Hepatocyte (in vitro differentiated cells): ENCODE data around the gene CAMK2G. TPM values are rescaled to one million over a fixed set of nuclear protein-coding genes. Genes with fewer than 3 reads are reported as not detected.

Experiments
- DNase-seq: peaks from one replicate; pipeline ENCODE4 v3.0.0-alpha.2; 2016; ENCODE audit warnings: low spot score
- H2AFZ ChIP-seq: fragments of 200-600 bp; sonication (generic); 2 replicates; pipeline ENCODE4 v1.6.0; 2016; ENCODE audit warnings: antibody characterized with exemption, mild to moderate bottlenecking
- H3K27ac ChIP-seq: fragments of 200-600 bp; sonication (generic); 2 replicates; pipeline ENCODE4 v1.5.1; 2016; ENCODE audit warnings: mild to moderate bottlenecking
- H3K27me3 ChIP-seq: fragments of 200-600 bp; sonication (generic); 2 replicates; pipeline ENCODE4 v1.6.1; 2016
- H3K36me3 ChIP-seq: fragments of 200-600 bp; sonication (generic); replicated peaks from 2 replicates; pipeline ENCODE4 v1.5.1; 2016; ENCODE audit warnings: low read depth; ENCODE audit not compliant: insufficient read depth
- H3K4me1 ChIP-seq: fragments of 200-600 bp; sonication (generic); 2 replicates; pipeline ENCODE4 v1.5.1; 2016; ENCODE audit warnings: mild to moderate bottlenecking, moderate library complexity; ENCODE audit not compliant: insufficient read depth
- H3K4me2 ChIP-seq: fragments of 200-600 bp; sonication (generic); 2 replicates; pipeline ENCODE4 v1.6.0; 2016
- H3K4me3 ChIP-seq: fragments of 200-600 bp; sonication (generic); 2 replicates; pipeline ENCODE4 v1.5.1; 2016; ENCODE audit warnings: mild to moderate bottlenecking
- H3K79me2 ChIP-seq: fragments of 200-600 bp; sonication (generic); 2 replicates; pipeline ENCODE4 v1.6.0; 2017; ENCODE audit warnings: mild to moderate bottlenecking
- H3K9me2 ChIP-seq: fragments of 200-600 bp; sonication (generic); replicated peaks from 2 replicates; pipeline ENCODE4 v1.6.0; 2017; ENCODE audit warnings: mild to moderate bottlenecking; ENCODE audit not compliant: insufficient read depth
- H3K9me3 ChIP-seq: fragments of 200-600 bp; sonication (generic); 2 replicates; pipeline ENCODE4 v1.5.1; 2016; ENCODE audit warnings: low read depth, mild to moderate bottlenecking
- H4K20me1 ChIP-seq: fragments of 200-600 bp; sonication (generic); 2 replicates; pipeline ENCODE4 v1.6.0; 2016; ENCODE audit warnings: mild to moderate bottlenecking; ENCODE audit not compliant: insufficient read depth, poor library complexity, severe bottlenecking
- CTCF ChIP-seq: fragments of 200-600 bp; sonication (generic); IDR thresholded peaks from 2 replicates; pipeline ENCODE4 v1.5.1; 2016; ENCODE audit warnings: antibody characterized with exemption, mild to moderate bottlenecking; ENCODE audit not compliant: poor library complexity
- EZH2 ChIP-seq: fragments of 200-600 bp; sonication (generic); IDR thresholded peaks from 2 replicates; pipeline ENCODE4 v1.6.1; 2016; ENCODE audit warnings: antibody characterized with exemption, mild to moderate bottlenecking, borderline replicate concordance
- EZH2phosphoT487 ChIP-seq: fragments of 200-600 bp; sonication (generic); IDR thresholded peaks from one replicate; pipeline ENCODE4 v1.6.1; 2018; ENCODE audit warnings: antibody characterized with exemption, mild to moderate bottlenecking, low read depth, moderate library complexity; ENCODE audit not compliant: unreplicated experiment, severe bottlenecking
- WGBS: methylation state at CpG from one replicate; pipeline ENCODE4 v1.1.6; 2016; ENCODE audit warnings: low lambda C conversion rate; ENCODE audit errors: missing lambda C conversion rate; 5-methylcytosine and 5-hydroxymethylcytosine counted together
- polyA plus RNA-seq: library from polyadenylated mRNA; unstranded; fragments of >200 nt; fragmentation: Nextera tagmentation; extraction: Ambion mirVana; gene quantifications from 2 replicates; pipeline ENCODE4 v1.2.1, GENCODE V29; 2016
- total RNA-seq: library from RNA; depleted of rRNA; stranded (reverse); fragments of >200 nt; gene quantifications from 2 replicates; pipeline ENCODE4 v1.2.3, GENCODE V29; 2014

Gene CAMK2G
- total and polyA plus RNA-seq, 2 experiments from 2014 or later = 5.2 to 25.0 TPM

- Histone ChIP-seq H3K4me3 (peak overlapping the region; percentile 99), H3K4me2 (peak overlapping the region; percentile 87), H3K4me1 (peaks cover 25% of the 10 kb centered on the region), H3K9me3 (no peaks in the 10 kb centered on the region), H4K20me1 (no peaks in the 10 kb centered on the region), H2AFZ (peak overlapping the region; percentile 97), H3K79me2 (peaks cover 50% of the 10 kb centered on the region), H3K36me3 (no peaks in the 10 kb centered on the region), H3K9me2 (no peaks in the 10 kb centered on the region), H3K27me3 (no peaks in the 10 kb centered on the region), H3K27ac (peak overlapping the region; percentile 99)
- no peak for TF ChIP-seq CTCF
- no peak for TF ChIP-seq EZH2phosphoT487
- no peak for TF ChIP-seq EZH2
- WGBS = 17% methylated on average over 29 of the region's 29 CpGs
- no peak for DNase-seq
These were observed 101.0 kb downstream of the CAMK2G start for GRCh38 chr10:73773152-73773879.

GRCh38 chr10:73772281-73773151 is 101.8 kb downstream of the CAMK2G start:
- no peaks in the 10 kb centered on the region for H3K9me2 ChIP-seq
- no peaks in the 10 kb centered on the region for H3K9me3 ChIP-seq
- peak overlapping the region; percentile 97 for H2AFZ ChIP-seq
- H3K4me3 ChIP-seq = peak overlapping the region; percentile 99
- DNase-seq = peak; percentile 88
- TF ChIP-seq EZH2 = no peak
- no peak for TF ChIP-seq EZH2phosphoT487
- H3K4me1 ChIP-seq = peaks cover 25% of the 10 kb centered on the region
- H3K4me2 ChIP-seq = peak overlapping the region; percentile 87
- peaks cover 44% of the 10 kb centered on the region for H3K79me2 ChIP-seq
- no peaks in the 10 kb centered on the region for H3K27me3 ChIP-seq
- WGBS = under 1% methylated on average over 92 of the region's 101 CpGs
- H4K20me1 ChIP-seq = no peaks in the 10 kb centered on the region
- peak overlapping the region; percentile 99 for H3K27ac ChIP-seq
- no peaks in the 10 kb centered on the region for H3K36me3 ChIP-seq

GRCh38 chr10:73771722-73772280 is 102.6 kb downstream of the CAMK2G start:
- Histone ChIP-seq H3K79me2 (peaks cover 37% of the 10 kb centered on the region), H3K4me2 (peak overlapping the region; percentile 87), H3K27me3 (no peaks in the 10 kb centered on the region), H3K27ac (peak overlapping the region; percentile 99), H3K36me3 (no peaks in the 10 kb centered on the region), H3K9me2 (no peaks in the 10 kb centered on the region), H3K4me1 (peaks cover 25% of the 10 kb centered on the region), H3K4me3 (peak overlapping the region; percentile 99), H4K20me1 (no peaks in the 10 kb centered on the region), H3K9me3 (no peaks in the 10 kb centered on the region), H2AFZ (peak overlapping the region; percentile 97)
- 19% methylated on average over 17 of the region's 17 CpGs for WGBS
- DNase-seq = peak; percentile 92
- TF ChIP-seq CTCF = no peak
- no peak for TF ChIP-seq EZH2
- TF ChIP-seq EZH2phosphoT487 = no peak
